AG04449 (cell line): ENCODE results near the gene GABRE.
A peak's percentile ranks its signal among the peaks of the same experiment; 100 is the strongest.

Experiments
- CTCF ChIA-PET: fragments of 350-600 bp; formaldehyde crosslinking; extraction: SDS; loops from one replicate; lab custom pipeline; 2021; ENCODE audit warnings: antibody characterized with exemption; lab: Yijun Ruan, JAX
- POLR2A ChIA-PET: fragments of 400-600, 350-600 bp; formaldehyde crosslinking; extraction: SDS; loops from one replicate; lab custom pipeline; 2020; ENCODE audit warnings: antibody characterized with exemption, inconsistent platforms; lab: Yijun Ruan, JAX
- DNase-seq: peaks from one replicate; pipeline ENCODE4 v3.0.0-alpha.2; 2010; ENCODE audit warnings: low read depth, low spot score
- H3K4me3 ChIP-seq: 2 replicates; pipeline ENCODE4 v1.5.1; 2011; ENCODE audit warnings: low read depth, mild to moderate bottlenecking, control low read depth, low read length
- TF ChIP-seq, protein P1 (sequence below): IDR thresholded peaks from one replicate; pipeline ENCODE4 v1.5.1; 2011; ENCODE audit warnings: mild to moderate bottlenecking, moderate library complexity, low read length, control low read depth, inconsistent platforms; ENCODE audit not compliant: insufficient read depth; ENCODE audit errors: missing control alignments

Gene GABRE, protein sequence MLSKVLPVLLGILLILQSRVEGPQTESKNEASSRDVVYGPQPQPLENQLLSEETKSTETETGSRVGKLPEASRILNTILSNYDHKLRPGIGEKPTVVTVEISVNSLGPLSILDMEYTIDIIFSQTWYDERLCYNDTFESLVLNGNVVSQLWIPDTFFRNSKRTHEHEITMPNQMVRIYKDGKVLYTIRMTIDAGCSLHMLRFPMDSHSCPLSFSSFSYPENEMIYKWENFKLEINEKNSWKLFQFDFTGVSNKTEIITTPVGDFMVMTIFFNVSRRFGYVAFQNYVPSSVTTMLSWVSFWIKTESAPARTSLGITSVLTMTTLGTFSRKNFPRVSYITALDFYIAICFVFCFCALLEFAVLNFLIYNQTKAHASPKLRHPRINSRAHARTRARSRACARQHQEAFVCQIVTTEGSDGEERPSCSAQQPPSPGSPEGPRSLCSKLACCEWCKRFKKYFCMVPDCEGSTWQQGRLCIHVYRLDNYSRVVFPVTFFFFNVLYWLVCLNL

DNA sequence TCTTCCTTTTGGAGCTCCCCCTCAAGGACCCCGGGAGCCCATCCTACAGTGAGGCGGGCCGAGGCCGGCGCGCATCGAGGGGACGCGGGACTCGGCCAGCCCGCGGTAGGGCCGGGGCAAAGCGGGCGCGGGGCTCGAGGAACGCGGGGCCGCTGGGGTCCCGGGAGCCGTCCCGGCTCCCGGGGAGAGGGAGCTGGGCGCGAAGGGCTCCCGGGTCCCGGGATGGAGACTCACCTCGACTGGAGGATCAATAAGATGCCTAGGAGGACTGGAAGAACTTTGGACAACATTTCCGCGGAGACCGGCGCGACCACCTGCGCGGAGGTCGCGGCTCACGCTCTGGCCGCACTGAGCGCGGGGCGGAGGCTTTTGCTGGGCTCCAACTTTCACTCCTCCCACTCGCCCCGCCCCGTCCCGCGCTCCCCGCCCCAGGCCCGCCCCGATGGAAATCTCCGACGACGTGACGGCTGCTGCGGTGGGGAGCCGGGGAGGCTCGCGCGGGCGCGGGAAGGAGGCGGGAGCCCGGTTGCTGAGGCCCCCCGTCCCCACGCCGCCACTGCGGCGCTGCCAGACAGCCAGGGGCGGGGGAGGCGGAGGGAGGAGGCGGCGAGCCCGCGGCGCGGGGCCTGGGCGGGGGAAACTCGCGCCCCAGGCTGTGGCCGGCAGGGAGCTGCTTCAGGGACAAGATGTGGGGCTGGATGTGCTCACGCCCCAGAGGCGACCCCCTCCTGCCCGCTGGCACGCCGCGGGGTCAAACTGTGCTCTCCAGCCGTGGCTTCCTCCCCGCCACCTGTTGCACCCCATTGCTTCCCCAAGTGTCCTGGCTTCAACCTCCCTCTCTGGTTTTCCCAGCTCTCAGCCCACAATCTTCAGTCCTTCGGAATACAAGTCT lies at the start of gene GABRE:
Gene GABRE (minus strand): TSS at position 341 of the 892 bp plus-strand sequence. CDS start 51 bp downstream, at position 290.
- TF ChIP-seq, protein P1, sequence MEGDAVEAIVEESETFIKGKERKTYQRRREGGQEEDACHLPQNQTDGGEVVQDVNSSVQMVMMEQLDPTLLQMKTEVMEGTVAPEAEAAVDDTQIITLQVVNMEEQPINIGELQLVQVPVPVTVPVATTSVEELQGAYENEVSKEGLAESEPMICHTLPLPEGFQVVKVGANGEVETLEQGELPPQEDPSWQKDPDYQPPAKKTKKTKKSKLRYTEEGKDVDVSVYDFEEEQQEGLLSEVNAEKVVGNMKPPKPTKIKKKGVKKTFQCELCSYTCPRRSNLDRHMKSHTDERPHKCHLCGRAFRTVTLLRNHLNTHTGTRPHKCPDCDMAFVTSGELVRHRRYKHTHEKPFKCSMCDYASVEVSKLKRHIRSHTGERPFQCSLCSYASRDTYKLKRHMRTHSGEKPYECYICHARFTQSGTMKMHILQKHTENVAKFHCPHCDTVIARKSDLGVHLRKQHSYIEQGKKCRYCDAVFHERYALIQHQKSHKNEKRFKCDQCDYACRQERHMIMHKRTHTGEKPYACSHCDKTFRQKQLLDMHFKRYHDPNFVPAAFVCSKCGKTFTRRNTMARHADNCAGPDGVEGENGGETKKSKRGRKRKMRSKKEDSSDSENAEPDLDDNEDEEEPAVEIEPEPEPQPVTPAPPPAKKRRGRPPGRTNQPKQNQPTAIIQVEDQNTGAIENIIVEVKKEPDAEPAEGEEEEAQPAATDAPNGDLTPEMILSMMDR: no peak
- DNase-seq: no peak
- POLR2A ChIA-PET: interaction anchor here (2.0 to 2.6 kb wide), 3 partner anchors 8 to 103 kb away, joined by 7 to 18 read pairs (median 8); no protein-coding TSS in a partner anchor
- peak within 1 kb of the TSS; percentile 65 for H3K4me3 ChIP-seq
- CTCF ChIA-PET: interaction anchor here (1.0 kb wide), 1 partner anchor 667 kb away, joined by 3 read pairs; no protein-coding TSS in a partner anchor

DNA sequence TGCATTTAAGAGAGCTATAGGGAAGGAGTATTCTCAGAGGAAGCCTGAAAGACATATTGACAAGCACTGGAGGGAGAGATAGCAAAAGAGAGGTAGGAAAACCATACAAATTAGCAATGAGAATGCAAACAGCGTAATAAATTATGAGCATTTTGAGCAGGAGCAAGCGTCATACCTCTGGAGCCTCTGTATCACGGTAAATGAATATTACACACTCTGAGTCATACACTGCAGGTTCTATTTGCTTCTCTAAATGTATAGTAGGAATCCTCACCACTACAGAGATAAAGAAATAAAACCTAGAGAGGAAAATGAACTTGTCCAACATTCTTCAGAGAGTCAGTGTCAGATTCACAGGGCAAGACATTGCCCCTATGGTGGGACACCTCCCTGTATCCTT lies 46.4 kb upstream of the GABRE start:
- POLR2A ChIA-PET: no interaction called here
- TF ChIP-seq, protein P1: no peak
- no peak for DNase-seq
- no peak overlapping the region for H3K4me3 ChIP-seq
- CTCF ChIA-PET: no interaction called here

DNA sequence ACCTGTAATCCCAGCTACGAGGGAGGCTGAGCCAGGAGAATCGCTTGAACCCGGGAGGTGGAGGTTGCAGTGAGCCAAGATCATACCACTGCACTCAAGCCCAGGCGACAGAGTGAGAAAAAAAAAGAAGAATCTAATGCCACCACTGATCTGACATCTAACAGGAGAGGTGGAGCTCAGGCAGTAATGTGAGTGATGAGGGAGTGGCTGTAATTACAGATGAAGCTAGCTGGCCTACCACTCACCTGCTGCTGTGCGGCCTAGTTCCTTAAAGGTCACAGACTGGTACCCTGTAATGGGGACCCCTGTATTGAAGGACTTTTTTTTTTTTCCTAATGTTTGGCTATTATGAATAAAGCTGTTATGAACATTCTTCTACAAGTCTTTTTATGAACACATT lies 25.3 kb upstream of the GABRE start:
- TF ChIP-seq, protein P1: no peak
- DNase-seq: no peak
- no peak overlapping the region for H3K4me3 ChIP-seq
- ChIA-PET CTCF (no interaction called here), POLR2A (no interaction called here)

DNA sequence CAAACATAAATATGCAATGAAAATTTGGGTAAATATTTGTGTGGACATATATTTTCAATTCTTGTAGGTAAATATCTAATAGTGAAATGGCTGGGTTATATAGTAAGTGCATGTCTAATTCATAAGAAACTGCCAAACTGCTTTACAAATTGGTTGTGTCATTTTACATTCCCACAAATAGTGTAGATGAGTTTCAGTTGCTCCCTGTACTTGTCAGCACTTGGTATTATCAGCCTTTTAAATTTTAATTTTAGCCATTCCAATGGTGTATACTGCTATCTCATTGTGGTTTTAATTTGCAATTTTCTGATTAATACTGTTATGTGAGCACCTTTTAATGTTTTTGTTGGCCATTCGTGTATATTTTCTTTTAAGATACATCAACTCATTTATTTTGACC lies 23.1 kb upstream of the GABRE start:
- POLR2A ChIA-PET: no interaction called here
- no peak for DNase-seq
- CTCF ChIA-PET: no interaction called here
- no peak overlapping the region for H3K4me3 ChIP-seq
- TF ChIP-seq, protein P1: no peak

DNA sequence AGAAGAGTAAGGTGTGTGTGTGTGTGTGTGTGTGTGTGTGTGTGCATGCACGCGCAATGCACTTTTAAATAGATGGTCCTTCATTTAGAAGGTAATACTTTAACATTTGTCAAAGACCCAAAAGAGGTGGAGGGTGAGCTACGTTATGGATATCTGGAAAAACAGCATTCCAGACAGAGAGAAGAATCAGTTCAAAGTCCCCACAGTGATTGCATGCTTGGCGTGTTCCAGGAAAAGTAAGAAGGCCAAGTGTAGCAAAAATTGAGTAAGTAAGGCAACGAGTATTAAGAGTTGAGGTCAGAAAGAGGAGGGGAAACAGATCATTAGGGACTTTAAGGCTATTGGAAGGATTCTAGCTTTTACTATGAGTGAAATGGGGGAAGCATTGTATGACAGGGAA lies 21.9 kb upstream of the GABRE start:
- no peak for DNase-seq

More for the DNA sequence above, 21.9 kb upstream of the GABRE start:
- no peak overlapping the region for H3K4me3 ChIP-seq
- ChIA-PET POLR2A (no interaction called here), CTCF (no interaction called here)
- TF ChIP-seq, protein P1: no peak
